Measurements from ENCODE around the gene IL4I1.

DNA sequence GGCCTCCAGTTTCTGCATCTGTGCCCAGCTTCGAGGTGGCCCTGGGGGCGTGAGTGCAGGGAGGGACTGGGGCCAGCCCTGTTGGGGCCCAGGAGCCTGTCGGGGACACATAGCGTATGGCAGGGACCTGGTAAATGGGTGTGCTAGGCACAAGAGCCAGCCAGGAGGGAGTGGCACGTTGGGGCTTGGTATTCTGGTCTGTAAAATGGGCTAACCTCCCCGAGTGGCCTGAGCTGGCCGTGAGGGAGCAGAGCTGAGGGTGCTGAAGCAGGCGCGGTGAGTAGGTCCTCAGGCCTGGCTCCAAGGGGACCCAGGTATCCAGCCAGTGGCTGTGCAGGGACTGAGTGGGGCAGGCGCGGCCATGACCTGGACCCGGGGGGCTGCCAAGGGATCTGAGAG is 41.4 kb downstream of the IL4I1 start:
- TF ChIP-seq, protein P1, sequence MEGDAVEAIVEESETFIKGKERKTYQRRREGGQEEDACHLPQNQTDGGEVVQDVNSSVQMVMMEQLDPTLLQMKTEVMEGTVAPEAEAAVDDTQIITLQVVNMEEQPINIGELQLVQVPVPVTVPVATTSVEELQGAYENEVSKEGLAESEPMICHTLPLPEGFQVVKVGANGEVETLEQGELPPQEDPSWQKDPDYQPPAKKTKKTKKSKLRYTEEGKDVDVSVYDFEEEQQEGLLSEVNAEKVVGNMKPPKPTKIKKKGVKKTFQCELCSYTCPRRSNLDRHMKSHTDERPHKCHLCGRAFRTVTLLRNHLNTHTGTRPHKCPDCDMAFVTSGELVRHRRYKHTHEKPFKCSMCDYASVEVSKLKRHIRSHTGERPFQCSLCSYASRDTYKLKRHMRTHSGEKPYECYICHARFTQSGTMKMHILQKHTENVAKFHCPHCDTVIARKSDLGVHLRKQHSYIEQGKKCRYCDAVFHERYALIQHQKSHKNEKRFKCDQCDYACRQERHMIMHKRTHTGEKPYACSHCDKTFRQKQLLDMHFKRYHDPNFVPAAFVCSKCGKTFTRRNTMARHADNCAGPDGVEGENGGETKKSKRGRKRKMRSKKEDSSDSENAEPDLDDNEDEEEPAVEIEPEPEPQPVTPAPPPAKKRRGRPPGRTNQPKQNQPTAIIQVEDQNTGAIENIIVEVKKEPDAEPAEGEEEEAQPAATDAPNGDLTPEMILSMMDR (conservative IDR thresholded peaks at IDR 0.05; ENCODE audit: low read depth, low read length) = no peak
- no peak for TF ChIP-seq EZH2 (IDR thresholded peaks at IDR 0.05; ENCODE audit: borderline replicate concordance, low read depth, low read length, poor library complexity, severe bottlenecking)

Measured in A673 (cell line).